ENCODE measurements around the gene MTUS2.

The MTUS2 gene

GRCh38 chr13:29452773-29453616 lies 632.9 kb downstream of the MTUS2 start:
- peak; percentile 64 for DNase-seq (ENCODE audit: low spot score)

- peak; percentile 13 for DNase-seq (ENCODE audit: low spot score)
These were observed 633.5 kb downstream of the MTUS2 start for GRCh38 chr13:29453617-29454011.

GRCh38 chr13:29454931-29455481 lies 634.9 kb downstream of the MTUS2 start:
- DNase-seq (ENCODE audit: low spot score) = no peak

- DNase-seq (ENCODE audit: low spot score) = no peak
These were observed 636.3 kb downstream of the MTUS2 start for GRCh38 chr13:29456419-29456818.

GRCh38 chr13:29457299-29457698 lies 637.2 kb downstream of the MTUS2 start:
- DNase-seq (ENCODE audit: low spot score) = peak; percentile 86

- DNase-seq (ENCODE audit: low spot score) = no peak
These were observed 638.3 kb downstream of the MTUS2 start for GRCh38 chr13:29458419-29458818.

GRCh38 chr13:29459813-29460355 lies 639.7 kb downstream of the MTUS2 start:
- DNase-seq (ENCODE audit: low spot score) = no peak

GRCh38 chr13:29464105-29464679 lies 644.1 kb downstream of the MTUS2 start:
- no peak for DNase-seq (ENCODE audit: low spot score)

- peak; percentile 38 for DNase-seq (ENCODE audit: low spot score)
These were observed 645.7 kb downstream of the MTUS2 start for GRCh38 chr13:29465741-29466293.

GRCh38 chr13:29471551-29471950 lies 651.4 kb downstream of the MTUS2 start:
- DNase-seq (ENCODE audit: low spot score) = no peak

- DNase-seq (ENCODE audit: low spot score) = peak; percentile 70
These were observed 652.3 kb downstream of the MTUS2 start for GRCh38 chr13:29472332-29472961.

GRCh38 chr13:29473166-29473565 lies 653.0 kb downstream of the MTUS2 start:
- no peak for DNase-seq (ENCODE audit: low spot score)

GRCh38 chr13:29474991-29475390 lies 654.9 kb downstream of the MTUS2 start:
- no peak for DNase-seq (ENCODE audit: low spot score)

GRCh38 chr13:29476046-29476445 lies 655.9 kb downstream of the MTUS2 start:
- no peak for DNase-seq (ENCODE audit: low spot score)

- no peak for DNase-seq (ENCODE audit: low spot score)
These were observed 659.8 kb downstream of the MTUS2 start for GRCh38 chr13:29479716-29480492.

- DNase-seq (ENCODE audit: low spot score) = no peak
These were observed 660.9 kb downstream of the MTUS2 start for GRCh38 chr13:29480893-29481525.

- DNase-seq (ENCODE audit: low spot score) = no peak
These were observed 661.5 kb downstream of the MTUS2 start for GRCh38 chr13:29481603-29482002.

- no peak for DNase-seq (ENCODE audit: low spot score)
These were observed 662.4 kb downstream of the MTUS2 start for GRCh38 chr13:29482504-29482903.

- no peak for DNase-seq (ENCODE audit: low spot score)
These were observed 663.1 kb downstream of the MTUS2 start for GRCh38 chr13:29483211-29483610.

GRCh38 chr13:29483623-29484022 lies 663.5 kb downstream of the MTUS2 start:
- DNase-seq (ENCODE audit: low spot score) = no peak

GRCh38 chr13:29484236-29484635 lies 664.1 kb downstream of the MTUS2 start:
- DNase-seq (ENCODE audit: low spot score) = no peak
